IMR-90 (cell line): ENCODE data around the gene UGDH. TPM values are rescaled to one million over a fixed set of nuclear protein-coding genes. Genes with fewer than 3 reads are reported as not detected.

ENCODE experiments used
- ATAC-seq: fragments of 200-7000 bp; cut with Tn5 transposase; 2 replicates; pipeline ENCODE4 v1.9.1; 2020; ENCODE audit warnings: low read depth, mild to moderate bottlenecking, moderate library complexity
- BruUV-seq: library from RNA; stranded (reverse); fragments of 400-500 nt; replicated peaks from 2 replicates; lab custom pipeline; 2021; lab: Mats Ljungman, UMichigan
- CTCF ChIA-PET: fragments of 300-600 bp; formaldehyde crosslinking; extraction: SDS; loops from one replicate; lab custom pipeline; 2021; ENCODE audit warnings: antibody characterized with exemption; lab: Yijun Ruan, JAX
- POLR2A ChIA-PET: fragments of 300-600 bp; sonication (Branson Sonifier 250); formaldehyde crosslinking; loops from one replicate; lab custom pipeline; 2022; ENCODE audit warnings: antibody characterized with exemption; ENCODE audit not compliant: unreplicated experiment; lab: Charles Lee
- DNase-seq: peaks from one replicate; pipeline ENCODE4 v3.0.0; 2013
- H2AFZ ChIP-seq: replicated peaks from 2 replicates; pipeline ENCODE3; 2013; ENCODE audit warnings: low read length, mild to moderate bottlenecking; ENCODE audit not compliant: poor library complexity
- H2AK5ac ChIP-seq: 2 replicates; pipeline ENCODE4 v1.6.1; 2013; ENCODE audit warnings: low read depth, low read length, inconsistent platforms
- H2AK9ac ChIP-seq: replicated peaks from 2 replicates; pipeline ENCODE3; 2013; ENCODE audit warnings: mild to moderate bottlenecking, low read depth, low read length, moderate library complexity; ENCODE audit not compliant: poor library complexity
- H2BK120ac ChIP-seq: 2 replicates; pipeline ENCODE4 v1.6.1; 2013; ENCODE audit warnings: low read depth, low read length, inconsistent platforms
- H2BK15ac ChIP-seq: 3 replicates; pipeline ENCODE4 v1.6.1; 2013; ENCODE audit warnings: low read depth, low read length, inconsistent platforms
- H2BK20ac ChIP-seq: 2 replicates; pipeline ENCODE4 v1.6.1; 2013; ENCODE audit warnings: low read depth, mild to moderate bottlenecking, inconsistent platforms, low read length, moderate library complexity
- H2BK5ac ChIP-seq: 2 replicates; pipeline ENCODE4 v1.6.1; 2013; ENCODE audit warnings: mild to moderate bottlenecking, low read depth, low read length, inconsistent platforms; ENCODE audit not compliant: poor library complexity, severe bottlenecking
- H3K14ac ChIP-seq: replicated peaks from 2 replicates; pipeline ENCODE4 v1.6.1; 2013; ENCODE audit warnings: low read depth, low read length, inconsistent platforms
- H3K18ac ChIP-seq: 2 replicates; pipeline ENCODE4 v1.6.1; 2013; ENCODE audit warnings: low read depth, low read length, control low read depth
- H3K23ac ChIP-seq: 2 replicates; pipeline ENCODE4 v1.6.1; 2013; ENCODE audit warnings: low read depth, low read length, inconsistent platforms
- H3K27ac ChIP-seq: 2 replicates; pipeline ENCODE4 v1.5.1; 2013; ENCODE audit warnings: mild to moderate bottlenecking, control low read depth, low read length; ENCODE audit not compliant: insufficient read depth
- H3K27me3 ChIP-seq: 2 replicates; pipeline ENCODE4 v1.6.1; 2013; ENCODE audit warnings: low read length; ENCODE audit not compliant: control insufficient read depth, insufficient read depth
- H3K36me3 ChIP-seq: 2 replicates; pipeline ENCODE4 v1.6.1; 2013; ENCODE audit warnings: low read length, mixed read lengths; ENCODE audit not compliant: control insufficient read depth, insufficient read depth
- H3K4ac ChIP-seq: 2 replicates; pipeline ENCODE4 v1.6.1; 2013; ENCODE audit warnings: low read depth, low read length, inconsistent platforms
- H3K4me1 ChIP-seq: 2 replicates; pipeline ENCODE4 v1.6.1; 2013; ENCODE audit warnings: low read length, mixed read lengths; ENCODE audit not compliant: control insufficient read depth, insufficient read depth
- H3K4me2 ChIP-seq: 2 replicates; pipeline ENCODE4 v1.6.1; 2013; ENCODE audit warnings: low read depth, mild to moderate bottlenecking, control low read depth, low read length, moderate library complexity
- H3K4me3 ChIP-seq: 2 replicates; pipeline ENCODE4 v1.5.1; 2013; ENCODE audit warnings: low read depth, mild to moderate bottlenecking, control low read depth, low read length, moderate library complexity; ENCODE audit not compliant: insufficient read depth
- H3K56ac ChIP-seq: 2 replicates; pipeline ENCODE4 v1.6.1; 2013; ENCODE audit warnings: low read length, inconsistent platforms; ENCODE audit not compliant: insufficient read depth; ENCODE audit errors: extremely low read depth
- H3K79me1 ChIP-seq, 2 experiments: 2 replicates each; pipeline ENCODE4 v1.6.1; 2013; ENCODE audit warnings: low read length in 2 of 2, inconsistent platforms in 1 of 2, low read depth in 1 of 2
- H3K9ac ChIP-seq: 2 replicates; pipeline ENCODE4 v1.6.1; 2013; ENCODE audit warnings: low read depth, low read length, control low read depth
- H3K9me1 ChIP-seq: 2 replicates; pipeline ENCODE4 v1.6.1; 2013; ENCODE audit warnings: low read length, inconsistent platforms; ENCODE audit not compliant: insufficient read depth
- H3K9me3 ChIP-seq: 2 replicates; pipeline ENCODE4 v1.6.1; 2013; ENCODE audit warnings: low read length; ENCODE audit not compliant: control insufficient read depth, insufficient read depth
- H4K20me1 ChIP-seq: 2 replicates; pipeline ENCODE4 v1.6.1; 2013; ENCODE audit warnings: low read length, inconsistent platforms; ENCODE audit not compliant: insufficient read depth
- H4K5ac ChIP-seq: 2 replicates; pipeline ENCODE4 v1.6.1; 2013; ENCODE audit warnings: mild to moderate bottlenecking, low read depth, low read length, control low read depth
- H4K8ac ChIP-seq, 2 experiments: 2 replicates each; pipeline ENCODE4 v1.6.1; 2013; ENCODE audit warnings: low read depth in 2 of 2, low read length in 2 of 2, control low read depth in 1 of 2, inconsistent platforms in 1 of 2
- H4K91ac ChIP-seq: 2 replicates; pipeline ENCODE4 v1.6.1; 2013; ENCODE audit warnings: low read depth, low read length, inconsistent platforms; ENCODE audit not compliant: insufficient read depth
- BHLHE40 ChIP-seq: fragments of 150-350 bp; IDR thresholded peaks from 2 replicates; pipeline ENCODE4 v1.6.1; 2016; ENCODE audit warnings: mild to moderate bottlenecking, low read depth, low read length
- CEBPB ChIP-seq: IDR thresholded peaks from 2 replicates; pipeline ENCODE4 v1.6.1; 2012; ENCODE audit warnings: low read depth, low read length, improper control_type of control experiment
- CHD1 ChIP-seq: IDR thresholded peaks from 2 replicates; pipeline ENCODE4 v1.6.1; 2012; ENCODE audit warnings: low read depth, low read length, improper control_type of control experiment
- FOS ChIP-seq: fragments of 150-350 bp; IDR thresholded peaks from 2 replicates; pipeline ENCODE4 v1.6.1; 2016; ENCODE audit warnings: low read depth, low read length
- MAFK ChIP-seq: IDR thresholded peaks from 2 replicates; pipeline ENCODE4 v1.6.1; 2012; ENCODE audit warnings: low read depth, low read length, improper control_type of control experiment
- MAZ ChIP-seq: IDR thresholded peaks from 2 replicates; pipeline ENCODE4 v1.6.1; 2012; ENCODE audit warnings: low read depth, mild to moderate bottlenecking, low read length, improper control_type of control experiment, moderate library complexity, borderline replicate concordance
- MXI1 ChIP-seq: IDR thresholded peaks from 2 replicates; pipeline ENCODE4 v1.6.1; 2012; ENCODE audit warnings: low read depth, mild to moderate bottlenecking, low read length, moderate library complexity, borderline replicate concordance
- NFE2L2 ChIP-seq: fragments of 150-350 bp; IDR thresholded peaks from 2 replicates; pipeline ENCODE4 v1.6.1; 2016; ENCODE audit warnings: low read depth, mild to moderate bottlenecking, low read length
- POLR2A ChIP-seq: IDR thresholded peaks from 2 replicates; pipeline ENCODE4 v1.6.1; 2012; ENCODE audit warnings: mild to moderate bottlenecking, low read depth, low read length
- RAD21 ChIP-seq: IDR thresholded peaks from 2 replicates; pipeline ENCODE4 v1.6.1; 2012; ENCODE audit warnings: low read length, improper control_type of control experiment
- RCOR1 ChIP-seq: IDR thresholded peaks from 2 replicates; pipeline ENCODE4 v1.6.1; 2012; ENCODE audit warnings: mild to moderate bottlenecking, low read length, improper control_type of control experiment; ENCODE audit not compliant: insufficient replicate concordance
- RFX5 ChIP-seq: IDR thresholded peaks from 2 replicates; pipeline ENCODE4 v1.8.0; 2012; ENCODE audit warnings: low read depth, mild to moderate bottlenecking, low read length, moderate library complexity
- SMC3 ChIP-seq: fragments of 150-350 bp; IDR thresholded peaks from 2 replicates; pipeline ENCODE4 v1.6.1; 2016; ENCODE audit warnings: low read depth, mild to moderate bottlenecking, antibody characterized with exemption, low read length, moderate library complexity
- USF2 ChIP-seq: fragments of 150-350 bp; IDR thresholded peaks from 2 replicates; pipeline ENCODE4 v1.6.1; 2017; ENCODE audit warnings: mild to moderate bottlenecking, antibody characterized with exemption, low read length, low read depth
- WGBS, 2 experiments: methylation state at CpG; one replicate each; pipeline versions ENCODE4 v1.1.5 to v1.1.7; 2013; ENCODE audit warnings: missing lambda C conversion rate in 2 of 2; ENCODE audit not compliant: insufficient read length in 1 of 2; ENCODE audit errors: extremely low coverage in 2 of 2; 5-methylcytosine and 5-hydroxymethylcytosine counted together
- dilution Hi-C: fragments of 300-500 bp; cut with HindIII; formaldehyde crosslinking; loops from one replicate; pipeline ENCODE4 v1.14.3; 2018; ENCODE audit warnings: low sequenced_read_pairs; ENCODE audit not compliant: unreplicated experiment
- in situ Hi-C: fragments of 300-500 bp; cut with MboI; formaldehyde crosslinking; loops from 3 replicates; pipeline ENCODE4 v1.14.3; 2019; ENCODE audit warnings: low sequenced_read_pairs, inconsistent platforms, mixed read lengths
- intact Hi-C: fragments of 100-400 bp; cut with micrococcal nuclease; formaldehyde crosslinking; loops from 2 replicates; pipeline ENCODE4 v1.10.0; 2022
- polyA plus RNA-seq, 3 experiments: library from polyadenylated mRNA; depleted of rRNA; stranded (reverse); fragments of >200 nt; gene quantifications; 2 replicates each; pipeline ENCODE4 v1.2.3, GENCODE V29; 2012; ENCODE audit warnings: low replicate concordance in 1 of 3
- total RNA-seq: library from RNA; depleted of rRNA; stranded (reverse); fragments of >200 nt; gene quantifications from 2 replicates; pipeline ENCODE4 v1.2.3, GENCODE V29; 2012
- TF ChIP-seq, protein P1 (sequence below): conservative IDR thresholded peaks from 2 replicates; pipeline ENCODE4 v1.5.1; 2012; ENCODE audit warnings: mild to moderate bottlenecking, low read depth, low read length, improper control_type of control experiment
- TF ChIP-seq, protein P2 (sequence below): fragments of 150-350 bp; IDR thresholded peaks from 2 replicates; pipeline ENCODE4 v1.6.1; 2016; ENCODE audit warnings: low read depth, mild to moderate bottlenecking, low read length, moderate library complexity, borderline replicate concordance

The UGDH gene
- total and polyA plus RNA-seq, 2 of the 4 experiments (the other 2 are of a cell fraction) = 69.2 to 257 TPM

DNA sequence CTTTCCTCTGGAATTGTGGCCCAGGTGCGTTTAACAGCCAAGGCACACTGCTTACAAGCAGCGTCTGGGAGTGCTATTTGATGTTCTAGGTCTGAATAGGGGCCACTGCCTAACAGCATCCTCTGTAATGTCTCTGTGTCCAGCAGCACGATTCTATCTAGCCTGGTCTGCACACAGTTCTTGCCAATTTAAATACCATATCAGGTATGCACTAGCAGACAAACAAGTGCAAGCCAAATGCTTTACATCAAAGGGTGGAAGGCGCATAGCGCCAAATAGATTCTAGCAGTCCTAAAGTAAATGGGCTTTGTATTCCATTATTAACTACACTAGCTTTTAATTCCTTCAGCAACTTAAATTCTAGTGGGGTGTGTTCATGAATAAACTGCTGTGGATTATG, 15.8 kb upstream of the UGDH start:
- Histone ChIP-seq H3K4me2 (no peak overlapping the region), H2AK5ac (no peak overlapping the region), H3K36me3 (no peaks in the 10 kb centered on the region), H3K56ac (no peak overlapping the region), H3K27me3 (no peaks in the 10 kb centered on the region), H3K23ac (no peak overlapping the region), H4K5ac (no peak overlapping the region), H3K9me3 (no peaks in the 10 kb centered on the region), H3K9me1 (peaks cover 4% of the 10 kb centered on the region; the same call in 1 of the 2 replicates), H2AK9ac (no peak overlapping the region), H2BK20ac (no peak overlapping the region), H3K9ac (no peak overlapping the region), H4K8ac (no peak overlapping the region), H4K91ac (no peak overlapping the region), H3K4me3 (no peak overlapping the region), H2BK15ac (no peak overlapping the region), H2BK5ac (no peak overlapping the region), H3K79me1 (peaks cover 12 to 15% of the 10 kb centered on the region in 2 experiments; a peak in 3 of 4 replicates), H3K18ac (no peak overlapping the region), H2BK120ac (no peak overlapping the region), H3K4me1 (peaks cover 24% of the 10 kb centered on the region), H3K14ac (no peak overlapping the region), H4K20me1 (0 out of 2 replicates have a peak, but pooled peaks cover 3% of the 10 kb centered on the region), H3K27ac (no peak overlapping the region), H3K4ac (no peak overlapping the region), H2AFZ (no peak overlapping the region)
- intact Hi-C loops (no loop called here), in situ Hi-C loops (no loop called here), dilution Hi-C loops (no loop called here)
- ChIA-PET CTCF (no interaction called here), POLR2A (no interaction called here)
- TF ChIP-seq CHD1 (no peak), RAD21 (no peak), FOS (no peak), MAZ (no peak), MXI1 (no peak), CEBPB (no peak), POLR2A (no peak), RCOR1 (no peak), NFE2L2 (no peak), USF2 (no peak), RFX5 (no peak), BHLHE40 (no peak), SMC3 (no peak), MAFK (no peak)
- TF ChIP-seq, protein P1, sequence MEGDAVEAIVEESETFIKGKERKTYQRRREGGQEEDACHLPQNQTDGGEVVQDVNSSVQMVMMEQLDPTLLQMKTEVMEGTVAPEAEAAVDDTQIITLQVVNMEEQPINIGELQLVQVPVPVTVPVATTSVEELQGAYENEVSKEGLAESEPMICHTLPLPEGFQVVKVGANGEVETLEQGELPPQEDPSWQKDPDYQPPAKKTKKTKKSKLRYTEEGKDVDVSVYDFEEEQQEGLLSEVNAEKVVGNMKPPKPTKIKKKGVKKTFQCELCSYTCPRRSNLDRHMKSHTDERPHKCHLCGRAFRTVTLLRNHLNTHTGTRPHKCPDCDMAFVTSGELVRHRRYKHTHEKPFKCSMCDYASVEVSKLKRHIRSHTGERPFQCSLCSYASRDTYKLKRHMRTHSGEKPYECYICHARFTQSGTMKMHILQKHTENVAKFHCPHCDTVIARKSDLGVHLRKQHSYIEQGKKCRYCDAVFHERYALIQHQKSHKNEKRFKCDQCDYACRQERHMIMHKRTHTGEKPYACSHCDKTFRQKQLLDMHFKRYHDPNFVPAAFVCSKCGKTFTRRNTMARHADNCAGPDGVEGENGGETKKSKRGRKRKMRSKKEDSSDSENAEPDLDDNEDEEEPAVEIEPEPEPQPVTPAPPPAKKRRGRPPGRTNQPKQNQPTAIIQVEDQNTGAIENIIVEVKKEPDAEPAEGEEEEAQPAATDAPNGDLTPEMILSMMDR = no peak
- TF ChIP-seq, protein P2, sequence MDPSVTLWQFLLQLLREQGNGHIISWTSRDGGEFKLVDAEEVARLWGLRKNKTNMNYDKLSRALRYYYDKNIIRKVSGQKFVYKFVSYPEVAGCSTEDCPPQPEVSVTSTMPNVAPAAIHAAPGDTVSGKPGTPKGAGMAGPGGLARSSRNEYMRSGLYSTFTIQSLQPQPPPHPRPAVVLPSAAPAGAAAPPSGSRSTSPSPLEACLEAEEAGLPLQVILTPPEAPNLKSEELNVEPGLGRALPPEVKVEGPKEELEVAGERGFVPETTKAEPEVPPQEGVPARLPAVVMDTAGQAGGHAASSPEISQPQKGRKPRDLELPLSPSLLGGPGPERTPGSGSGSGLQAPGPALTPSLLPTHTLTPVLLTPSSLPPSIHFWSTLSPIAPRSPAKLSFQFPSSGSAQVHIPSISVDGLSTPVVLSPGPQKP = no peak
- BruUV-seq = no TSS peak
- DNase-seq (no peak), ATAC-seq (no peak)
- WGBS, 2 experiments = no CpG with 5 or more reads among the region's 5 CpGs
